ENCODE measurements around the gene EIF1.
A peak's percentile ranks its signal among the peaks of the same experiment; 100 is the strongest.

Gene EIF1

DNA sequence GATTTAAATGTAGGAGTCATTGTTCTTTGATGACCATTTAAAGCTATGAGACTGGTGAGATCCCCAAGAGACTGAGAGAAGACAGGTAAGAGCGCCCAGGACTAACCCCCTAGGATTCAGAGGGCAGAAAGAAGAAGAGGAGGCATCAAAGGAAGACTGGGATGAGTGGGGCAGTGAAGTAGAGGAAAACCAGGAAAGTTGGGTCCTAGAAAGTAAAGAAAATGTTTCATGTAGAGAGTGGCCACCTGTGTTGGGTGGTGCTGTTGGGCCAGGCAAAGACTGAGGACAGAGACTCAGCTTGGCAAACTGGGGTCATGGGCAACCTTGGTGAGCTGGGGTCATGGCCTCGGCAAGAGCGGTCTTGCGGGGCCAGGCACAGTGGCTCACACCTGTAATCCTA is 47.1 kb downstream of the EIF1 start:
- no peak for DNase-seq (ENCODE audit: low read depth)

DNA sequence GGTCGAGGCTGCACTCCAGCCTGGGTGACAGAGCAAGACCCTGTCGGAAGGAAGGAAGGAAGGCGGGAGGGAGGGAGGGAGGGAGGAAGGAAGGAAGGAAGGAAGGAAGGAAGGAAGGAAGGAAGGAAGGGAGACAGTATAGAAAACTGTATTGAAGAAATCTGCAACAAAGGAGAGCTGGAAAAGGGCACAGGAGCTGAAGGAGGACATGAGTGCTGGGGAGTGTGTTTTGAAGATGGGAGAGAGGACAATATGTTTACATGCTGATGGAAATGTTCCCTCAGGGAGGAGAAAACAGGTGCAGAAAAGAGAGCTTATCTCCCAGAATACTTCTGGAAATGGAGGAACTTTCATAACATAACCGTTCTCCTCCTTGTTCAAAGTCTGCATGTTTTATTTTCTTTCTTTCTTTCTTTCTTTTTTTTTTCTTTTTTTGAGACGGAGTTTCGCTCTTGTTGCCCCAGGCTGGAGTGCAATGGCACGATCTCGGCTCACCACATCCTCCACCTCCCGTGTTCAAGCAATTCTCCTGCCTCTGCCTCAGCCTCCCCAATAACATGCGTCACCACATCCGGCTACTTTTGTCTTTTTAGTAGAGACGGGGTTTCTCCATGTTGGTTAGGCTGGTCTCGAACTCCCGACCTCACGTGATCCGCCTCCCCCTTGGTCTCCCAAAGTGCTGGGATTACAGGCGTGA is 48.4 kb downstream of the EIF1 start:
- DNase-seq (ENCODE audit: low read depth) = no peak

DNA sequence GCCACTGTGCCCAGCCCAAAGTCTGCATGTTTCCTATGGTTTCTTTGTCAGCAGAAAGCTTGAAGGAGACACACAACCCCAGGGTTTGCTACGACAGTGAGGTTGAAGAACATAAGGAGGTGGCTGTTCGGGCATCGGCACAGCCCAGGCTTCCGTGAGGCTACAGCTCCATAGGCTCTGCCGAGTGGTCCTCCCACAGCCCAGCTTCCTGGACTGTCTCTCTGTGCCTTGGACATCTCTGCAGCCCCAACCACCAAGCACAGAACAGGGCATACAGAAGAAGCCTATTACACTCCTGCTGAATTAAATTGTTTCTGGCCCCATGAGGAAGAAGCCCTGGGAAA is 49.0 kb downstream of the EIF1 start:
- DNase-seq (ENCODE audit: low read depth) = no peak

DNA sequence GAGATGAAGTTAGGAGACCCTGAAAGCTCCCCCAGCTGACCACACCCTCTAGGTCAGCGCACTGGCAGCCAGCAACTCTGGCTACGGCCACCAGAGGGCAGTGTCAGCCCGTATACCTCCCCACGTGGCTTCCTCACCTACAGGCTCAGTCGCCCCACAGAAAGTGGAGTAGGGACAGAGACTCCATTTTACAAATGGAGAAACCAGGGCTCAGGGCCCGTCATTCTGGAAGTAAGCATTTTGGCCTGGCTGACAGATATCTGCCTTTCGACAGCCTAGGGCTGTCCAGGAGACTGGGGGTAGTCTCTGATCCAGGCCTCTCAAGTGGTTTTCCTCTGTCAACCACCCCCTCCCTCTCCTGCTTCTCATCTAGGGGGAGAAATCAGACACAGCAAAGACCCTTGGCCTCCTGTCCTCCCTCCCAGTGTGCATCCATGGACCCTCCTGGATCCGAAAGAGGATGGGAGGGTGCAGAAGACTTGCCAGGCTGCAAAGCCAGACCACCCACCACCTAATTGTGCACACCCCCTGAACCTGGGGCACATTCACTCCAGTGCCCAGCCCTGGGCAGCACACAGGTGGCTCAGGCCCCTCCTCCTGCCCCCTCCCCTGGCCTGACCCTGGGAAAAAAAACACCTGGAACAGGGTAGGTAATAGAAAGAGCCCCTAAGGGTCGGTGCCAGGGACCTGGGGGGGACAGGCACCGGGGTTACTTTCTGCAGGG is 49.6 kb downstream of the EIF1 start:
- peak; percentile 62 for DNase-seq (ENCODE audit: low read depth)

DNA sequence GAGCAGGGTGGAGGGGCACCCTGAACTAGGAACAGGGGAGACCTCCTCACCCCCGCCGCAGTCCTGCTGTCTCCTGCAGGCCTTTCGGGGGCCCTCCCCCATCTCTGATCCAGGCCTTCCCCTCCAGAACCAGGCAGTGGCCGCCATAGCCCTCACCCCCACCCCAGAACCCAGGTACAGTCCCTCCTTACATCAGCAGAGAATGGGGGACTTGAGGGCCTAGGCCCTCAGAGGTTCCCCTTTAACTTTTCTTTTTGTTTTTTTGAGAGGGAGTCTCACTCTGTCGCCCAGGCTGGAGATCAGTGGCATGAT is 50.1 kb downstream of the EIF1 start:
- no peak for DNase-seq (ENCODE audit: low read depth)

DNA sequence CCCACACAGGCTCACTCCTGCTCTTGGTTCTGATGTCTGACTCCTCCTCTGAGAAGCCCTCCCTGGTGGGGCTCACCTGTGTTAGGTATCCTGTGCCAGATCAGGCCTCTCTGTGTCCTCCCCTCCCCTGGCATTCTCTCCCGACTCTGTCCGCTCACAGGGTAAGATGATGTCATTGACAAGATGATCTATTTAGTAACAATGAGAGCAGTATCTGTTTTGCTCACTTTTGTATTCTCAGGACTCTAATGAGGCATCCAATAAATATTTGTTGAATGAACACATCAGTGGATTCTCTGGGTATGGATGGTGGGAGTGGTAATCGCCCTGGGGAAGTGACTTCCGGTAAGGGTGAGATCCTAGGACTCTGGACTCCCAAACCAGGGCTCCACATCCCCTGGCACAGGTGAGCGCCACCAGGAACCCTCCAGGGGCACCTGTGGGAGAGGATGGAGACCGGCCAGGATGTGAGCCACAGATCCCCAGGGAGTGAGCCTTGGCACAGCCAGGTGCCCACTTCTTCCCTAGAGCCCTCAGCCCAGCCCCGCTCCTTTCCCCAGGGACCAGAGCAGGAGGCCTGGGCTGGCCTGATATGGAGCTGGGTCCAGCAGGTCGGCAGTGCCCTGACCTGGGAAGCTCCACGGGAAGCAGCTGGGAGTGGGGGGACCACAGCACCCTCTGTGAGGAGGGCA is 51.1 kb downstream of the EIF1 start:
- DNase-seq (ENCODE audit: low read depth) = no peak

DNA sequence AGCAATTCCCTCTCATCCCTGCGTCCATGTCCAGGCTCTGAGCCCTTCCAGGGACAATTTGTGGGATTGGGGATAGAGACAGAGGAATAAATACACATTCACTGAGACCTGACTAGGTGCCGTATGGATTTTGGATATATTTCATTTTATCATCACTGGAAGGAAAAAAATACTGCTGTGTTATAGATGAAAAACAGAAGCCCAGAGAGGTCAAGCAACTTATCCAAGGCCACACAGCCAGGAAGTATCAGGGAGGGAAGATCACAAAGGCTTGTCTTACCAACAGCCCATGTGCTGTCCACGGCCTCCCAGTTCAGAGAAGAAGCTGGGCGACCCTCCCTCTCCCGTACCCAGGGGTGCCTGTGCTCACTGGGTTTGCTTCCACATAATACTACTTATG is 51.8 kb downstream of the EIF1 start:
- no peak for DNase-seq (ENCODE audit: low read depth)

DNA sequence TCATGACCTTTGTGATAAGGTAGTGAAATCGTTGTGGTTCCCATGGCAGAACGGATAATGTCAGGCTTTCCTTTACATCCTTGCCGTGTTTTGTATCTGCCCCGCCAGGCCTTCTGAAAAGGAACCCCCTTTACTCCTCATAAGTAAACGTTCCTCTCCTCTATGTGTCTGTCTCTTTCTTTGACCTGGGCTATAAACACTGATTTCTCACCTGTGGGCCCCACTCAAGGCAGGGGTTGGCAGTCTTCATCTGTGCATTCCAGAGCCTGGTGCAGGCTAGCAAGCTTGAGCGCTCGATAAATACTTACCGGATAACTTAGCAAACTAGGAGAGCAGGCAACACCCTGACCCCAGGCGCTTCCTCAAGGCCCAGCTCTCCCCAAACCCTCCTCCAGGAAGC is 53.0 kb downstream of the EIF1 start:
- no peak for DNase-seq (ENCODE audit: low read depth)
